Neural progenitor cell (in vitro differentiated cells): ENCODE measurements around the gene GRID1. TPM values are rescaled to one million over a fixed set of nuclear protein-coding genes. Genes with fewer than 3 reads are reported as not detected.

Experiments
- DNase-seq: peaks from one replicate; pipeline ENCODE4 v3.0.0-alpha.2; 2016; ENCODE audit warnings: low spot score
- H2AFZ ChIP-seq: fragments of 200-600 bp; sonication (generic); replicated peaks from 2 replicates; pipeline ENCODE4 v1.6.1; 2016; ENCODE audit warnings: antibody characterized with exemption
- H3F3A ChIP-seq: fragments of 200-600 bp; sonication (generic); 2 replicates; pipeline ENCODE4 v1.6.1; 2016; ENCODE audit warnings: antibody characterized with exemption, low read depth
- H3K27ac ChIP-seq: fragments of 200-600 bp; sonication (generic); 2 replicates; pipeline ENCODE4 v1.5.1; 2016; ENCODE audit warnings: mild to moderate bottlenecking
- H3K27me3 ChIP-seq: fragments of 200-600 bp; sonication (generic); 2 replicates; pipeline ENCODE4 v1.6.1; 2016; ENCODE audit warnings: mild to moderate bottlenecking, moderate library complexity
- H3K36me3 ChIP-seq: fragments of 200-600 bp; sonication (generic); 2 replicates; pipeline ENCODE4 v1.5.1; 2016
- H3K4me1 ChIP-seq: fragments of 200-600 bp; sonication (generic); 2 replicates; pipeline ENCODE4 v1.6.1; 2016; ENCODE audit warnings: mixed run types
- H3K4me2 ChIP-seq: fragments of 200-600 bp; sonication (generic); 2 replicates; pipeline ENCODE4 v1.6.1; 2016
- H3K4me3 ChIP-seq: fragments of 200-600 bp; sonication (generic); 2 replicates; pipeline ENCODE4 v1.5.1; 2016
- H3K79me2 ChIP-seq: fragments of 200-600 bp; sonication (generic); 2 replicates; pipeline ENCODE4 v1.6.1; 2016; ENCODE audit warnings: low read depth
- H3K9ac ChIP-seq: fragments of 200-600 bp; sonication (generic); 2 replicates; pipeline ENCODE4 v1.6.1; 2016
- H3K9me3 ChIP-seq: fragments of 200-600 bp; sonication (generic); 2 replicates; pipeline ENCODE4 v1.5.1; 2016; ENCODE audit warnings: low read depth
- H4K20me1 ChIP-seq: fragments of 200-600 bp; sonication (generic); 2 replicates; pipeline ENCODE4 v1.6.1; 2016; ENCODE audit warnings: low read depth
- H3K27ac Mint-ChIP-seq: 3 replicates; pipeline ENCODE4 v1.8.0; 2021; ENCODE audit warnings: mixed read lengths
- H3K27me3 Mint-ChIP-seq: 2 replicates; pipeline ENCODE4 v1.8.0; 2022; ENCODE audit warnings: low read depth, mild to moderate bottlenecking, inconsistent platforms, moderate library complexity, mixed read lengths; ENCODE audit not compliant: insufficient read depth
- H3K36me3 Mint-ChIP-seq: 3 replicates; pipeline ENCODE4 v1.8.0; 2021; ENCODE audit warnings: mixed read lengths
- H3K4me1 Mint-ChIP-seq: 3 replicates; pipeline ENCODE4 v1.8.0; 2021; ENCODE audit warnings: mixed read lengths
- H3K4me3 Mint-ChIP-seq: 3 replicates; pipeline ENCODE4 v1.8.0; 2021; ENCODE audit warnings: mild to moderate bottlenecking, moderate library complexity, mixed read lengths
- H3K9me3 Mint-ChIP-seq: 3 replicates; pipeline ENCODE4 v1.8.0; 2020; ENCODE audit warnings: mixed read lengths
- EZH2 ChIP-seq: fragments of 200-600 bp; sonication (generic); IDR thresholded peaks from 2 replicates; pipeline ENCODE4 v1.6.1; 2017; ENCODE audit warnings: antibody characterized with exemption, mild to moderate bottlenecking, moderate library complexity
- EZH2phosphoT487 ChIP-seq: fragments of 200-600 bp; sonication (generic); IDR thresholded peaks from 2 replicates; pipeline ENCODE4 v1.6.1; 2017; ENCODE audit warnings: antibody characterized with exemption
- total RNA-seq: library from RNA; depleted of rRNA; stranded (reverse); fragments of >200 nt; gene quantifications from 2 replicates; pipeline ENCODE4 v1.2.3, GENCODE V29; 2015; ENCODE audit warnings: low replicate concordance
- TF ChIP-seq, protein P1 (sequence below): fragments of 200-600 bp; sonication (generic); IDR thresholded peaks from 2 replicates; pipeline ENCODE4 v1.5.1; 2017; ENCODE audit warnings: antibody characterized with exemption, mild to moderate bottlenecking

GRID1 gene
- total RNA-seq, 1 donor from 2014 or later = not detected

GRCh38 chr10:86141896-86142295, 224.7 kb downstream of the GRID1 start:
- H3K79me2 ChIP-seq = no peaks in the 10 kb centered on the region
- H3K4me1 Mint-ChIP-seq = no peaks in the 10 kb centered on the region
- no peak overlapping the region for H3K4me3 Mint-ChIP-seq
- no peak overlapping the region for H3K27ac ChIP-seq
- no peak overlapping the region for H2AFZ ChIP-seq
- H3K27me3 ChIP-seq = no peaks in the 10 kb centered on the region
- H3K9me3 Mint-ChIP-seq = no peaks in the 10 kb centered on the region
- H3K4me2 ChIP-seq = no peak overlapping the region
- no peaks in the 10 kb centered on the region for H4K20me1 ChIP-seq
- H3K9ac ChIP-seq = no peak overlapping the region
- peaks cover 6% of the 10 kb centered on the region for H3K27me3 Mint-ChIP-seq
- TF ChIP-seq, protein P1, sequence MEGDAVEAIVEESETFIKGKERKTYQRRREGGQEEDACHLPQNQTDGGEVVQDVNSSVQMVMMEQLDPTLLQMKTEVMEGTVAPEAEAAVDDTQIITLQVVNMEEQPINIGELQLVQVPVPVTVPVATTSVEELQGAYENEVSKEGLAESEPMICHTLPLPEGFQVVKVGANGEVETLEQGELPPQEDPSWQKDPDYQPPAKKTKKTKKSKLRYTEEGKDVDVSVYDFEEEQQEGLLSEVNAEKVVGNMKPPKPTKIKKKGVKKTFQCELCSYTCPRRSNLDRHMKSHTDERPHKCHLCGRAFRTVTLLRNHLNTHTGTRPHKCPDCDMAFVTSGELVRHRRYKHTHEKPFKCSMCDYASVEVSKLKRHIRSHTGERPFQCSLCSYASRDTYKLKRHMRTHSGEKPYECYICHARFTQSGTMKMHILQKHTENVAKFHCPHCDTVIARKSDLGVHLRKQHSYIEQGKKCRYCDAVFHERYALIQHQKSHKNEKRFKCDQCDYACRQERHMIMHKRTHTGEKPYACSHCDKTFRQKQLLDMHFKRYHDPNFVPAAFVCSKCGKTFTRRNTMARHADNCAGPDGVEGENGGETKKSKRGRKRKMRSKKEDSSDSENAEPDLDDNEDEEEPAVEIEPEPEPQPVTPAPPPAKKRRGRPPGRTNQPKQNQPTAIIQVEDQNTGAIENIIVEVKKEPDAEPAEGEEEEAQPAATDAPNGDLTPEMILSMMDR = no peak
- no peak for TF ChIP-seq EZH2phosphoT487
- TF ChIP-seq EZH2 = no peak
- no peak overlapping the region for H3K27ac Mint-ChIP-seq
- H3F3A ChIP-seq = no peaks in the 10 kb centered on the region
- H3K36me3 Mint-ChIP-seq = no peaks in the 10 kb centered on the region
- DNase-seq = no peak
- H3K36me3 ChIP-seq = no peaks in the 10 kb centered on the region
- H3K9me3 ChIP-seq = no peaks in the 10 kb centered on the region
- no peak overlapping the region for H3K4me3 ChIP-seq
- H3K4me1 ChIP-seq = no peaks in the 10 kb centered on the region

DNA sequence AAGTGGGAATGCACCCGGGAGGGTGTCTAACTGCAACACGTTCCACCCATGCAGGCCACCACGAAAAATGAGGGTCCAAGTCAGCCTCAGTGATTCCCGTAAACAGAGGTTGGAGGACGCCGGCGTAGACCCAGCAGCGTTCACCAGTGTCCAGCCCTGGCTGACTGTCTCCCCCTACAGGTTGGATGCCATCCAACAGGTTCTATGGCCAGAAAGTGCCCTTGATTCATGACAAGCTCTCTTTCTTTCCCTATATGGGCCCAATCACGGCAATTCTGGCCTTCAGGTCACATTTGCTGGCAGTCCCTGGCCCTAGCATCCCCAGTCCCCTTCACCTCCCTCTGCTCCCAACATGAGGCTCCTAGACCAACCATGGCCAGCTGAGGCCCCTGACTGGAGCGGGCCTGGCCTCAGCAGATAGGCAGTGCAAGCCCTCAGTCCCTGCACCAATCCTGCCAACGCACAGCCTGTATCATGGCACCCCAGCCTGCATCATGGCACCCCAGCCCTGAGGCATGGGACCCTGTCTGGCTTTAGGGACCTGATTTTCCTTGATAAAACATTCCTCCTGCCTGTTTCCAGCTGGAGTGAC, 227.4 kb downstream of the GRID1 start:
- Histone ChIP-seq H3K27me3 (no peaks in the 10 kb centered on the region), H3K9ac (no peak overlapping the region), H3K9me3 (no peaks in the 10 kb centered on the region), H4K20me1 (no peaks in the 10 kb centered on the region), H3K4me3 (no peak overlapping the region), H3F3A (no peaks in the 10 kb centered on the region), H3K36me3 (no peaks in the 10 kb centered on the region), H2AFZ (no peak overlapping the region), H3K4me2 (no peak overlapping the region), H3K27ac (no peak overlapping the region), H3K4me1 (no peaks in the 10 kb centered on the region), H3K79me2 (no peaks in the 10 kb centered on the region)
- H3K27me3 Mint-ChIP-seq = peaks cover 4% of the 10 kb centered on the region
- H3K4me3 Mint-ChIP-seq = no peak overlapping the region
- no peak for TF ChIP-seq EZH2
- TF ChIP-seq, protein P1 = peak; percentile 66
- no peak for TF ChIP-seq EZH2phosphoT487
- no peaks in the 10 kb centered on the region for H3K4me1 Mint-ChIP-seq
- DNase-seq = peak; percentile 52
- no peak overlapping the region for H3K27ac Mint-ChIP-seq
- no peaks in the 10 kb centered on the region for H3K9me3 Mint-ChIP-seq
- H3K36me3 Mint-ChIP-seq = no peaks in the 10 kb centered on the region

DNA sequence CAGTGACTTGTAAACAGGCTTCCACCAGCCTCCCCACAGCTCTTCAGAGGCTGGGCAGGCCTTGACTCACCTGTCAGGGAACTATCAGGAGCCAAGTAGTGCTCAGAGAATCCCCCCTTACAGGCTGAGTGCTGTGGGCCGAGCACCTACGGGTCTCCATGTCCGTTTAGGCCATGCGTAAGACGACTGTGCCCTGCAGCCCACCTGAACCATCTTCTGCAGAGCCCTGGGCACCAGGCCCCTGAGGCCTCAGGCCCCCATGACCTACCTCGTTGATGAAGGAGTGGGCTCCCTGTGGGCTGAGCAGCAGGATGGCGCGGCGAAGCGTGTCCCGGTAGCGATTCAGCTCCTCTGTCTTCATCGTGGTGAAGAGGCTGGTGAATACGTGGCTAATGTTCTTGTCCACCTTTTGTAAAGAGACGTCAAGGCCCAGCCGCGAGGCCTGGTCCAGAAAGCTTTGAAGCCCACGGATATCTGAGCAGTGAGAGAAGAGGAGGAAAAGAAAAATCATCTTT, 228.0 kb downstream of the GRID1 start:
- H3K27ac ChIP-seq = no peak overlapping the region
- H3K79me2 ChIP-seq = no peaks in the 10 kb centered on the region
- no peaks in the 10 kb centered on the region for H3K9me3 Mint-ChIP-seq
- no peaks in the 10 kb centered on the region for H4K20me1 ChIP-seq
- no peak for DNase-seq
- no peaks in the 10 kb centered on the region for H3K4me1 Mint-ChIP-seq
- H3K36me3 ChIP-seq = no peaks in the 10 kb centered on the region
- H3K4me3 Mint-ChIP-seq = no peak overlapping the region
- H3K27me3 Mint-ChIP-seq = peaks cover 4% of the 10 kb centered on the region
- no peak overlapping the region for H3K27ac Mint-ChIP-seq
- H3K4me1 ChIP-seq = no peaks in the 10 kb centered on the region
- H3K9ac ChIP-seq = no peak overlapping the region
- H2AFZ ChIP-seq = no peak overlapping the region
- H3K4me2 ChIP-seq = no peak overlapping the region
- no peaks in the 10 kb centered on the region for H3F3A ChIP-seq
- H3K4me3 ChIP-seq = no peak overlapping the region
- no peak for TF ChIP-seq EZH2
- TF ChIP-seq, protein P1 = no peak
- no peak for TF ChIP-seq EZH2phosphoT487
- no peaks in the 10 kb centered on the region for H3K36me3 Mint-ChIP-seq
- no peaks in the 10 kb centered on the region for H3K27me3 ChIP-seq
- H3K9me3 ChIP-seq = no peaks in the 10 kb centered on the region
